Fibroblast of skin of abdomen (primary cell): ENCODE measurements around the gene IER2.

Experiments
- DNase-seq: peaks from one replicate; pipeline ENCODE4 v3.0.0-alpha.2; 2013

Gene IER2

GRCh38 chr19:13118424-13119193 is 31.6 kb upstream of the IER2 start:
- DNase-seq, result peak; percentile 40

DNA sequence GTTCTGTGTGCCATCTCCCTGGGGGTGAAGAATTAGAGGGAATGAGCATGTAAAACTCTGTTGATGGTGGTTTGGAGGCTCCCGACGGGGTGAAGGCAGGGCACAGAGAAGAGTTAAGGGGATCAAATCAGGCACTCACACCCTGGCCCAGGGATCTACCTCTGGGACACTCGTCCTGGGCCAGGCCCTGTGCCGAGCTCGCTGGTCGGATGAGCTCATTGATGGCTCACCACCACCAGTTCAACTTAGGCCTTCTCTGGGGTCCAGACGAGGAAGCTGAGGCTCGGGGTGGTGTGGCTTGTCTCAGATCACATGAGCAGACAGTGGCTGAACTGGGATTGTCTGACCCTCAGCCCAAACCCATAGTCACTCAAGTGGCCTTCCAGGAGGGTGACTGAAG is 30.6 kb upstream of the IER2 start:
- DNase-seq, result no peak

- no peak for DNase-seq
These were observed 30.2 kb upstream of the IER2 start for GRCh38 chr19:13120031-13120430.

- no peak for DNase-seq
These were observed 29.4 kb upstream of the IER2 start for GRCh38 chr19:13120817-13121216.

DNA sequence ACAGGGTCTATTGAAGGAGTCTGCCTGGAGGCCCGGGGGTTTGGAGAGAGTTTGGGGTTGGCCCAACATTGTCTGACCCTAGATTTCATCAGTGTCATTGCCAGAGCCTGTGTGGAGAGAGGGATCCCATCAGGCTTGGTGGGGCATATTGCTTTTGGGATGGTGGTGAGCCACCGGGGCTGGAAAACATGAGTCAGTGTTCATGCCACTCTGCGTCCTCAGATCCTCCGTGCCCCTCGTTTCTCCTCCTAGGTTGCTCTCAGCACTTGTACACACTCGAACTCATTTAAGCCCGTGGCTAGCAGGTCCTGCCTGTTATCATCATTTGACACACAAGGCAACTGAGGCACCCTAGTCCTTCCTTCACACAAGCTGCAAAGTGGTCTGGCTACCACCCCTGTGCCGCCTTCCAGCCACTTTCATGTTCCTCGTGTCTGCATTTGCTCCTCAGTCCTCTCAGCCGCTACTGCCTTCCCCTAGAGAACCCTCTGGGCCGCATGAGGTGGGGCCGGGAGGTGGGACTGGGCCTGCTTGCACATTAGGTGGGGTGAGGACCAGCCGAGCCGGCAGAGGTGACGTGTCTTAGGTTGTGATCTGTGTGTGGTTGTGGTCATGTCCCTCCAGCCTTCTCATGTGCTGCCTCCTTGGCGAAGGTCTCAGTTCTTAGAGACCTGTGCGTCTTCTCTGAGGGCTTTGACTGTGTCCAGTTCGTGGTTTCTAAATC is 28.5 kb upstream of the IER2 start:
- DNase-seq, result no peak

DNA sequence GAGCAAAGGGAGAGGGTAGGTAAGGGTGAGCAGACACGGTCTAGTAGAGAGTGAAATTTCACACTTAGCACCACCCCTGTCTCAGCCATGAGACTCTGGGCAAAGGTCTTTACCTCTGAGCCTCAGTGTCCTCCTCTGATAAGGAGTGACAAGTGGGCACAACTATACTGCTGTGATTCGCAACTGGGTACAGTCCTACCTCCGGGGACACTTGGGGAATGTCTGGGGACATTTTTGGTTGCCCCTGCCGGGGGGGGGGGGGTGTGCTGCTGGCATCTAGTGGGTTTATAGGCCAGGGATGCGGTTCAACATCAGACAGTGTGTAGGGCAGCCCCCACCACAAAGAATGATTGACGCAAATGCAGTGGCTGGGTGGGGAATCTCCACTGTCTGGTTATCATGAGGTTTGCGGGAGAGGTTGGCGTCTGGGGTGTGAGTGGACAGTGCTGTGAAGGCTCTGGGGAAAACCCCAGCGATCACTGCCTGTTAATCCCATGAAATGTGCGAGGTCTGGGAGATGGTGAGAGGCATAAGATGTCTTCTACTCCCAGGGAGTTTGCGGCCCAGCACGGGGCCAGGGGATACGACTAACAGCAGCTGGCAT is 27.8 kb upstream of the IER2 start:
- DNase-seq, result no peak

GRCh38 chr19:13122980-13123957 is 26.9 kb upstream of the IER2 start:
- DNase-seq, result no peak

DNA sequence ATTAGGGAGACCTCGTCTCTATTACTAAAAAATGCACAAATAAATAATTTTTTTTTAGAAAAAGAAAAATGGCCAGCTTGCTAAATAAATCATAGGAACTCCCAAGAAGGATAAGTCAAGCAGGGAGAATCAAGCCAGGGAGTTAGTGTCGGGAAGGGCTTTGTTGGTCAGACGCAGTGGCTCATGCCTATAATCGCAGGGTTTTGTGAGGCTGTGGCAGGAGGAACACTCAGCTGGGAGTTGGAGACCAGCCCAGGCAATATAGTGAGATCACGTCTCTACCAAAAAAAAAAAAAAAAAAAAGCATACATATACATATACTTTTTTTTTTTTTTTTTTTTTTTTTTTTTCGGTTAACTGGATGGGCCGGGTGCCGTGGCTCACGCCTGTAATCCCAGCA is 23.2 kb upstream of the IER2 start:
- DNase-seq, result peak; percentile 15

DNA sequence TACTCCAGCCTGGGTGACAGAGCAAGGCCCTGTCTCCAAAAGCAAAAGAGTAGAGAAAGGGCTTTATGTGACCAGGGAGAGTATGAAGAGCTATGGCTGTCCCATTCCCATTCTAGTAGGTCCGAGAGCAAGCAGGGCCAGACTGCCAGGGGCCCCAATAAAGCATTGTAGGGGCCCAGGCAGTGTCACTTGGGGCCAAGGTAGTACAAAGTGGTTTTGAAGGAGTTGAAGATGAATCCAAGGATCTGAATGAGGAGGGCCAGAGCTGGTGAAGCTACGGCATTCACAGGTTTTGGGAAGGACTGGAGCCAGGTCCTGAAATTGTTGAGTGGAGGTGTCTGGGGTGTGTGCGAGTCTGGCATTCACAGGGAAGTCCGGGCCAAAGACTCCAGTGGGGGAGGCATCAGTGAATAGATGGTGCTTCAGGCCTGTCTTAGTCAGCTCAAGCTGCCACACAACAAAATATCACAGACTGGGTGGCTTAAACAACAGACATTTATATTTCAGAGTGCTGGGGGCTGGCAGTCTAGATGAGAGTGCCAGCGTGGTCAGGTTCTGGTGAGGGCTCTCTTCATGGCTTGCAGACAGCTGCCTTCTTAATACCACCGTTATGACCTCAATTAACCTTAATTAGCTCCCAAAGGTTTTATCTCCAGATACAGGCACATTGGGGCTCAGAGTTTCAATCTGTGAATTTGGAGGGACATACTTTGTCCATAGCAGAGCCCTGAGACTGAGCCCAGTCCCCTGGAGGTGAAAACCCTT is 22.2 kb upstream of the IER2 start:
- DNase-seq, result no peak

GRCh38 chr19:13128583-13128982 is 21.6 kb upstream of the IER2 start:
- DNase-seq, result no peak

- no peak for DNase-seq
These were observed 20.8 kb upstream of the IER2 start for GRCh38 chr19:13129384-13129783.

DNA sequence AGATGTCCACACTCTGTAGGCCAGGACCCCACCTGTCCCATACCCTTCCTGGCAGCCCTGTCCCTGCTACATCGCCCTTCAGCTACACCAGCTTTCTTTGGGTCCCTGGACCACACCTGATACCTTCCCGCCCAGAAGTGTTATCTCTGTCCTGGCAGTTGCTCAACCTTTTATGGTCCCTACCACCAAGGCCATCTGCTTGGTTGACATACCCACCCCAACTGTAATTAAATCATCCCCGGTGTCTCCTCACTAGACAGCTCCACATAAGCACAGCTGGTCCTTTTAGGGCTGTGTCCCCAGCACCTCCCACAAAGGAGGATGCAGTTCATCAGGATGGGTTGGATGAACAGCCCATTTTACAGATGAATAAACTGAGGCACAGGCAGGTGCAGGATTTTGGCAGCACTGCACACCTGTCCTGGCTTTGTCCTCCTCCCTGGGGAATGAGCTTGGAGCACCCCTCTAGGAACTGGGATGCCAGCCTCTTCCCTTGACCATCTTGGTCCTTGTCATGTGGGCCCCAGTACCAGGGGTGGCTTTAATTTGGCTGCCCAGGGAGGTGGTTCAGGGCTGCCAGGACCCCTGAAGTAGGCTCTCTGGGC is 19.2 kb upstream of the IER2 start:
- no peak for DNase-seq

GRCh38 chr19:13132471-13133180 is 17.6 kb upstream of the IER2 start:
- peak; percentile 68 for DNase-seq

- no peak for DNase-seq
These were observed 16.9 kb upstream of the IER2 start for GRCh38 chr19:13133241-13133870.

- no peak for DNase-seq
These were observed 15.6 kb upstream of the IER2 start for GRCh38 chr19:13134626-13135025.

DNA sequence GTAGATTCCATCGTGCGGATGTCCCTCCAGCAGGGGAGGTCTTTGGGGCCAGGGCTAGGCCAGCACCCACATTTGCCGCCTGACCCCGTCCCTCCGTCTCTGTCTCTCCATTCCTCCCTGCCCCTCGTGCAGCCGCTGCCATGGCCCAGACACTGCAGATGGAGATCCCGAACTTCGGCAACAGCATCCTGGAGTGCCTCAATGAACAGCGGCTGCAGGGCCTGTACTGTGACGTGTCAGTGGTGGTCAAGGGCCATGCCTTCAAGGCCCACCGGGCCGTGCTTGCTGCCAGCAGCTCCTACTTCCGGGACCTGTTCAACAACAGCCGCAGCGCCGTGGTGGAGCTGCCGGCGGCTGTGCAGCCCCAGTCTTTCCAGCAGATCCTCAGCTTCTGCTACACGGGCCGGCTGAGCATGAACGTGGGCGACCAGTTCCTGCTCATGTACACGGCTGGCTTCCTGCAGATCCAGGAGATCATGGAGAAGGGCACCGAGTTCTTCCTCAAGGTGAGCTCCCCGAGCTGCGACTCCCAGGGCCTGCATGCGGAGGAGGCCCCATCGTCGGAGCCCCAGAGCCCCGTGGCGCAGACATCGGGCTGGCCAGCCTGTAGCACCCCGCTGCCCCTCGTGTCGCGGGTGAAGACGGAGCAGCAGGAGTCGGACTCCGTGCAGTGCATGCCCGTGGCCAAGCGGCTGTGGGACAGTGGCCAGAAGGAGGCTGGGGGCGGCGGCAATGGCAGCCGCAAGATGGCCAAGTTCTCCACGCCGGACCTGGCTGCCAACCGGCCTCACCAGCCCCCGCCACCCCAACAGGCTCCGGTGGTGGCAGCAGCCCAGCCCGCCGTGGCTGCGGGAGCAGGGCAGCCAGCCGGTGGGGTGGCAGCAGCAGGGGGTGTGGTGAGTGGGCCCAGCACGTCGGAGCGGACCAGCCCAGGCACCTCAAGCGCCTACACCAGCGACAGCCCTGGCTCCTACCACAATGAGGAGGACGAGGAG is 14.8 kb upstream of the IER2 start:
- DNase-seq, result no peak

- no peak for DNase-seq
These were observed 12.9 kb upstream of the IER2 start for GRCh38 chr19:13137290-13137794.

DNA sequence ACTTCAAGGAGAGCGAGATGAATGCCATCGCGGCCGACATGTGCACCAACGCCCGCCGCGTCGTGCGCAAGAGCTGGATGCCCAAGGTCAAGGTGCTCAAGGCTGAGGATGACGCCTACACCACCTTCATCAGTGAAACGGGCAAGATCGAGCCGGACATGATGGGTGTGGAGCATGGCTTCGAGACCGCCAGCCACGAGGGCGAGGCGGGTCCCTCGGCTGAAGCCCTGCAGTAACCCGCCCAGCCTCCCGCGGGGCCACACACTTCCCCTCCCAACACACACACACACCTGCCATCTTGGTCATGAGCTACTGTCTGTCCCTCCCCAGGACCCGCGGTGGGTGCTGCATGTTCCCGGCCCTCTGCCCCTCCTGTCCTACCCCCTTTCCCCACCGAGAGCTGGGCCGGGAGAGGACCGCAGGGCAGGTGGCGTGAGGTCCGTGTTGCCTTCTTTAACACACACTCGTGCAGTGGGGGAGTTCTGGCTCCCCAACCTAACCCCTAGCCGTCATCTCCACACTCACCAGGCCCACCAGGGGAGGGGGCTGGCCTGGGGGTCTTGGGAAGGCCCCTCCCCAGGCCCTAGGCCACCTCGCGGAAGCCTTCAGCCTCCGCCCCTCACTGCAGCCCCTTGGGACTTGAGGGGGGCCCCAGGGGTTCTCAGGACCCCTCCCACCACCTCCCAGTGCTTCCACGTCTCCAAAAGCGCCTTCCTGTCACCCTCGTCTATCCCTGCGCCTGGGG is 11.9 kb upstream of the IER2 start:
- no peak for DNase-seq
